Dedifferentiated amniotic fluid mesenchymal stem cell (primary cell): ENCODE results near the gene ME1.
"Not testable (repeated sequence)": the region's sequence is repeated elsewhere in the genome, so short reads cannot be mapped to it uniquely, and the experiment has no call there.

ENCODE experiments used
- DNase-seq: peaks from one replicate; pipeline ENCODE4 v3.0.0-alpha.2; 2016; ENCODE audit errors: extremely low spot score

ME1 gene

DNA sequence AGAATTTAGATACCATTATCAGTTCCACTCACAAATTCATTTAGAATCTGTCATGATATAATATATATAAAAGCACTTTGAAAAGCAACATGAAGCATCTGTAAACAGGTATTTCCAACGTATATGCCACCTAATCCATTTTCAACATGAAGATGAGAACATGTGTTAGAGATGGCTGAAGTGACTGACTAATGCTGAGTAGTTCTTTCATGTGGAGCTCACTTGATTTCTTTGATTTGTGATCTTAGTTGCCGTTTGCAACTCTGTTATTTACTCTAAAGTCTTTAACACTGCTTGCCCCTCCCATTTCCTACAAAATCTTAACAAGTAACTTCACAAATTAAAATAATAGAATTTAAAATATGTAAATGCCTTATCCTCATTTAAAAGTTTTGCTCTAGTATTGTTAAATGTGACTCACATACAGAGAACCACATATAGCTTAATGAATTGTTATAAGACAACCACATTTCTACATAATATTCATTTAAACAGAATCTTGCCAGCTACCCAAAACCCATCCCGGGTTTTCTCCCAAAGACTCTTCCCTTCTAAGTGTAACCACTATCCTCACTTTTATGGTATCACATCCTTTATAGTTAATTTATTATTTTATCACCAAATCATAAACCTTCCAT, 78.3 kb downstream of the ME1 start:
- no peak for DNase-seq

DNA sequence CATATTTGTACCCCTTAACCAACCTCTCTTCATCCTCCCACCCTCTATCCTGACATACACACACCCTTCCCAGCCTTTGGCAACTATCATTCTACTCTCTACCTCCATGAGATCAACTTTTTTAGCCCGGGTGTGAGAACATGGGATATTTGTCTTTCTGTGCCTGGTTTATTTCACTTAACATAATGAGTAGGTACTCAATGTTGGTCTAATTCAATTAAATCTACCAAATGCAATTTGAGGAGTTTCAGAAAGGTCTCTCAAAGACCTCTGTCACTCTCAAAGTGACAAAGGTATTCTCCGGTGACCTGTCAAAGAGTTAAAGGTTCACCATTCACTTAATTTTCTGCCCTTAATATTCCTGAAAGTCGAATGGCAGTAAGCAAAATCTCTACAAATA, 87.7 kb downstream of the ME1 start:
- DNase-seq = no peak

GRCh38 chr6:83341765-83342164, 89.1 kb downstream of the ME1 start:
- DNase-seq = no peak

- not testable (repeated sequence) for DNase-seq
Observed at GRCh38 chr6:83333916-83334315, 96.9 kb downstream of the ME1 start.

DNA sequence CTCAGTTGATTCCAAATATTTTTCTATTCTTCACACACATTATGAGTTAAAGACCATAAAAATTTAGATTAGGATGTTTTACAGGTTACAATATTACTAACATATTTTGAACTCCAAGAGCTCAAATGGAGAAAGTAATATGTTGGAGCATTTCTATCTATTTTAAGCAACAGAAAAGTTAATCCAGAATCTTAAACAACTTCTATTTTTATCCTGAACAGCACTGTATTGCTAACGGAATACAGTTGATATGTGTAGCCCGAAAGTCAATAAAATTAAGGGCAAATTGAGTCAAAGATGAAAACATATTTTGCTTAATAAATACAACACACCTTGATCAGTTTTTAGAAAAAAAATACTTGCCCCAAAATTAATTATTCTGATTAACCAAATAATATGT, 97.4 kb downstream of the ME1 start:
- DNase-seq = no peak

DNA sequence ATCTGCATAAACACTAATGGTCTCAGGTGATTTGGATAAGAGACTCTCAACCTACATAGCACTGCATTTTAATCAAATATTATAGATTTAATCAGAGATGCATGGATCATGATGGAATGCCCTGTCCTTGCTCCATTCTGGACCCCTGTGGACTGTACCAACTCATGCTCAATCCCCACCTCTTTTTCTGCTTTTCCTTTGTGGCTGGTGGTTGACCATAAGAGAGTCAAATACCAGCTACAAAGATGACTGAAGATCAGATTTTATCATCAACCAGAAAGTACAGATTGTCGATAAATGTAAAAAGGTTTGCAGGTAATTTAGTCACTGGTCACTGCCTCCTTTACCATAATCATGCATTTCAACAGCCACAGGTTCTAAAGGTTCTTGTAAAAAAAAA, 116.2 kb downstream of the ME1 start:
- no peak for DNase-seq

DNA sequence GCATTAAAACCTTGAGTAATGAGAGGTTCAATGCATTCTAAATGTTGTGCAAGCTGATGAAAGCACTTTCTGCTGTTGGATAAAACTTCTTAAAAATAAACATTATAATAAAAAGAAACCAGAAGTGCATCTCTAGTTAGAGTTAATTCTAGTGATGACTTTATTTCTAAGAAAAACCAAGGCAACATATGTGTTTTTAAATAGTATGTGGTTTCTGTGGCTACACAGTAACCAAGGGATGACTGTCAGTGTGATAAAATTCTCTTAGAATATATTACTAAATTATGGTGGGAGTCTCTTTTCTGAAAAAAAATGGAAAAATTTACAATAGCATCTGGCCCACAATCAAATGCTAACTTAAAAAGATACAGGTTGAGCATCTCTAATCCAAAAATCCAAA, 117.0 kb downstream of the ME1 start:
- no peak for DNase-seq

GRCh38 chr6:83311231-83311630, 119.6 kb downstream of the ME1 start:
- DNase-seq = no peak

DNA sequence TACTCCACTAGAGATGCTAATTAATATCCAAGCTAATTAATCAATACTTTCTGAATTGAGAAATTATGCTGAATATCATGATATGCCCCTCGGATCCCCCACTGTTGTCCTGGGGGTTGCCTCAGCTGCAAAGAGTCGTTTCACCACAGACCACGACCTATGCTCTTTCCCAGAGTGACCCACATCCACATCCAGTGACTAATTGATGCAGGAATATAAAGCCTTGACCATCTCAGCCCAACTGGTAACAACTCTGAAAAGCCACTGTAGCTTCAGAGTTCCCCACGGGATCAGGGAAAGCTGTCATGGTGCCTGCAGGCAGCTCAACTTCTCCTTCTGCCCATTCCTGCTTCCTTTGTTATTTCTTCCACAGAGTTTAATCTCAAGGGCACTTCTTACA, 120.8 kb downstream of the ME1 start:
- no peak for DNase-seq

GRCh38 chr6:83309344-83309743, 121.5 kb downstream of the ME1 start:
- no peak for DNase-seq

DNA sequence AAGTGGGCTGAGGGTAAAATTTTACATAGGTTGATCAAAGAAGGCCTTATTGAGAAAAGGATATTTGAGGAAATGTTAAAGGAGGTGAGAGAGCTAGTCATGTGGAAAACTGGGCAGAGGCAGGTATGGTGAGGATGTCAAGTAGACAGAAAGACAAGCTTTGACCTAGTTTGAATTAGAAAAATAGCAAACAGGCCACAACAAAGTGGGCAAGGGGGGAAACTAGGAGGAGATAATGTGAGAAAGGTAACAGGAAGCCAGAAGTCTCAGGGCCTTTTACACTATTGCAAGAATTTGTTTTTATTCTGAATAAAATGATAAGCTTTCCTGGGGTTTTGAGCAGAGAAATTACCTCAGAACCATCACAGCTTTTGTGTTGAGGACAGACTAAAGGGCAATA, 122.0 kb downstream of the ME1 start:
- DNase-seq = no peak

DNA sequence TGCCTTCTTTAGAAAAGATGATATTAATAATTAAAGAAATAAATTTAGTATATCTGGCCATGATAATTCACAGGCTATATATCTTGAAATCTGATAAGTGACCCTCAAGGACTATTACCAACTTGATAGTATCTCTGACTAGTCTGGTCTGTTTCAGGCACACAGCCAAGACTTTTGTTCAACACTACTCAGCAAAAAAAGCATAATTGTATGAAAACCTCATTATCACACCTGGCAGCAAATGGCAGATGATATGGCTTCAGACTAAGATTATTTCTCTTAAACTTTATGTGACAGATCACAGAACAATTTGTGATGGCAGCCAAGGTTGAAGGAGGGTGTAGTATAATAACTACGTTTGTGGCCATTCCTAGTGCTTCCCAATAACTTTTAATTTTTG, 123.0 kb downstream of the ME1 start:
- no peak for DNase-seq

DNA sequence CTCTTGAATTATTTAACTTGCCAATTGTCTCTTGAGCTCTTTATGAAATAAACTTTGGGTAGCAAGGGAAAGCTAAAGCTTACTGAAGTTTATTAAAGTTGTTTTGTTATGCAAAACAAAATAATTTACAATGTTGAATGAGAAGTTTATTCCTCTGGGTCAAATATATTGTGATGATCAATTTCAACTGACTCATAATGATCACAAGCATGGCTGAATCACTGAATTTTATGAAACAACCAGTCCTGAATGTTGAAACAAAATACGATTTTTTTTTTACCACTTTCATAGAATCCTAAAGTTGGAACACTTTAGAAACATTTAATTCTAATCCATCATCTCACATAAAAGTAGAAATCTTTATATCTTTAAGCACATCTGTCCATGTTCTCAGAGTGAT, 127.4 kb downstream of the ME1 start:
- no peak for DNase-seq

GRCh38 chr6:83294676-83295075, 136.2 kb downstream of the ME1 start:
- DNase-seq = no peak

DNA sequence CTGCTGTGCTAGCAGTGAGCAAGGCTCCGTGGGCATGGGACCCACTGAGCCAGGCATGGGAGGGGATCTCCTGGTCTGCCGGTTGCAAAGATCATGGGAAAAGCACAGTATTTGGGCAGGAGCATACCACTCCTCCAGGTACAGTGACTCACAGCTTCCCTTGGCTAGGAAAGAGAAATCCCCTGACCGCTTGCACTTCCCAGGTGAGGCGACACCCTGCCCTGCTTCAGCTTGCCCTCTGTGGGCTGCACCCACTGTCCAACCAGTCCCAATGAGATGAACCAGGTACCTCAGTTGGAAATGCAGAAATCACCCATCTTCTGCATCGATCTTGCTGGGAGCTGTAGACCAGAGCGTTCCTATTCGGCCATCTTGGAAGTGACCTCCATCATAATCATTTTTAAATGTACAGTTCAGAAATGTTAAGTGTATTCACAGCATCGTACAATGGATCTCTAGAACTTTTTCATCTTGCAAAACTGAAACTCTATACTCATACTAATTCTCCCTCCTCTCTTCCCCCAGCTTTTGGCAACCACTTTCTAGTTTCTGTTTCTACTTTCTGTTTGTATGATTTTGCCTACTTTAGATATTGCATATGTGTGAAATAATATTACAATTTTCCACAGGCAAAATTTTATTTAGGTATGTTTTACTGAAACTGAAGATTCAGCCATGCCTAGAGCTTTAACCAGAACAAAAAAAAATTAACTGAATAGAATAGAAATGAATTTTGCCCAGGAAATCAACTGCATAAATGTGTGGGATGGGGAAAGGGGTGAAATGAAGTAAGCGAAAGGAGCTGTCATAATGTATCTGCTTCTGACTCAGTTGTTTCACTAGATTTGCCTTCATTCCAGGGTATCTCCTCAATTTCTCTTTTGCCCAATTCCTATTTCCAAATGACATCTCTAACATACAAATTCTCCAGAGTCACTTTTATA, 137.7 kb downstream of the ME1 start:
- DNase-seq = no peak

DNA sequence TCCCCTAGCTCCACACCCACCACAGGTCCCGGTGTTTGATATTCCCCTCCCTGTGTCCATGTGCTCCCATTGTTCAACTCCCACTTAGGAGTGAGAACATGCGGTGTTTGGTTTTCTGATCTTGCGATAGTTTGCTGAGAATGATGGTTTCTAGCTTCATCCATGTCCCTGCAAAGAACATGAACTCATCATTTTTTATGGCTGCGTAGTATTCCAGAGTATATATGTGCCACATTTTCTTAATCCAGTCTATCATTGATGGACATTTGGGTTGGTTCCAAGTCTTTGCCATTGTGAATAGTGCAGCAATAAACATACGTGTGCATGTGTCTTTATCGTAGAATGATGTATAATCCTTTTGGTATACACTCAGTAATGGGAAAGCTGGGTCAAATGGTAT, 143.6 kb downstream of the ME1 start:
- DNase-seq = not testable (repeated sequence)

- DNase-seq = no peak
Observed at GRCh38 chr6:83285917-83286316, 144.9 kb downstream of the ME1 start.

DNA sequence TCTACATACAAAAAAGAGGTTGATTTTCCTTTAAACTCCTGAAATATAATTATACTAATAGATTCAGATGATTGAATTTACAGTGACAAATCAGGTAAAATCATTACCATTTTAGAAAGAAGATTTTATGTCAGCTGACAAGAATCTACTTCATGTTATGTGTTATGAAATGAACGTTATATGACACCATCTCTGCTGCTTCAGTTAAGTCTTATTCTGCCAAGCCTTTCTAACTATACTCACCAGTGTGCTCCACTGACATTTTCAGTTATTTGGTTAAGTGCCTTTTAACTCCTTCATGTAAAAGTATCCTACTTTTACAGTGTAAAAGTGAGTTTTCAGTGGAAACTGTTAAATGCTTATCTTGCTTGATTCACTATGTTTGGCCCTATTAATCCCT, 157.3 kb downstream of the ME1 start:
- peak; percentile 18 for DNase-seq

- peak; percentile 50 for DNase-seq
Observed at GRCh38 chr6:83270971-83271719, 159.7 kb downstream of the ME1 start.

GRCh38 chr6:83265384-83265783, 165.5 kb downstream of the ME1 start:
- DNase-seq = no peak

- no peak for DNase-seq
Observed at GRCh38 chr6:83260577-83260976, 170.3 kb downstream of the ME1 start.

DNA sequence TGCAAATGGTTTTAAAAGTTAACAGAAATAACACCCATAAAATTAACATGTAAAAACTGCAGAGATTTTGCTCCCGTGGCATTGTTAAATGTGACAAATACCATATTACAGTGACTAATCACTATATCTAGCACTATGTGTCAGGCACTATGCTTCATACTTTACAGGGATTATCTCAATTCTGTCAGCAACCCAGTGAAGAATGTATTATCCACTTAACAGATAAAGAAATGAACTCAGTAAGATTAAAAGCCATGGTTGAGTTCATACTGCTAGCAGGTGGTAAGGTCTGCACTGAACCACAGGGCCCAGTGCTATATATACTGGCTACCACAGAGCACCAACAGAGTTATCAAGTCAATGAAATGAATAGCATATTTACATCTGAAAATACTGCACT, 172.3 kb downstream of the ME1 start:
- DNase-seq = no peak

DNA sequence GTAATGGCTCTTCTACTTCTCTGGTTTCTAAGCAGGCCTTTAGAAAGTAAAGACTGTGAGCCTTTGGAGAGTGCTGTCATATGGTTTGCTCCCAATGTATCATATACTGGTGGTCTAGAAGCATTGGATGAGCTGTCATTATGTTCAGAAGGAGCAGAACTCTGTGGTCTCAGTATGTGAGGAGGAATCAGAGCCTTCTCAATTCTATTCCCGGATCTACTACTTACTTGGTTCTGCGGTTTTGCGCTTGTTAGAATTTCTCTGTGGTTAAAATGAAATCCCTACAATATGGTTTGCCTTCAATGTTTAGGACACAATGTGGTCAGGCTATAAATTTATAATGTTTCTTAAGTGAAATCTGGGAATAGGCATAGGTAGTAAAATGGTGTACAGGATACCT, 173.1 kb downstream of the ME1 start:
- no peak for DNase-seq
